Activated CD8-positive, alpha-beta T cell treated with anti-CD3 and anti-CD28 coated beads for 36 hours (primary cell): ENCODE measurements around the gene DNAJC27. TPM values are rescaled to one million over a fixed set of nuclear protein-coding genes. Genes with fewer than 3 reads are reported as not detected.

Experiments used
- ATAC-seq: fragments of 200-7000 bp; cut with Tn5 transposase; one replicate; pipeline ENCODE4 v1.10.0; 2021; ENCODE audit warnings: mild to moderate bottlenecking, moderate library complexity
- CTCF ChIA-PET: fragments of 350-600 bp; sonication (Branson Sonifier 250); formaldehyde crosslinking; loops from one replicate; lab custom pipeline; 2021; ENCODE audit warnings: antibody characterized with exemption; lab: Charles Lee
- POLR2A ChIA-PET: fragments of 350-600 bp; sonication (Branson Sonifier 250); formaldehyde crosslinking; loops from one replicate; lab custom pipeline; 2021; ENCODE audit warnings: antibody characterized with exemption; lab: Charles Lee
- DNase-seq: peaks from one replicate; pipeline ENCODE4 v3.0.0-alpha.2; 2020
- H3K27ac Mint-ChIP-seq: one replicate; pipeline ENCODE4 v1.8.0; 2021; ENCODE audit warnings: mild to moderate bottlenecking, mixed read lengths
- H3K27me3 Mint-ChIP-seq: one replicate; pipeline ENCODE4 v1.8.0; 2021; ENCODE audit warnings: mixed read lengths
- H3K36me3 Mint-ChIP-seq: one replicate; pipeline ENCODE4 v1.8.0; 2021; ENCODE audit warnings: low read depth, mixed read lengths
- H3K4me1 Mint-ChIP-seq: one replicate; pipeline ENCODE4 v1.8.0; 2021; ENCODE audit warnings: low read depth, mixed read lengths
- H3K4me3 Mint-ChIP-seq: one replicate; pipeline ENCODE4 v1.8.0; 2021; ENCODE audit warnings: mild to moderate bottlenecking, moderate library complexity, mixed read lengths
- H3K9me3 Mint-ChIP-seq: one replicate; pipeline ENCODE4 v1.8.0; 2021; ENCODE audit warnings: mixed read lengths
- CTCF ChIP-seq: fragments of 200-600 bp; IDR thresholded peaks from one replicate; pipeline ENCODE4 v1.8.0; 2022; ENCODE audit warnings: antibody characterized with exemption, mild to moderate bottlenecking
- intact Hi-C: fragments of 100-400 bp; cut with micrococcal nuclease; formaldehyde crosslinking; loops from one replicate; pipeline ENCODE4 v1.10.0; 2022
- total RNA-seq, 2 experiments: library from RNA; stranded (reverse); gene quantifications; one replicate each; pipeline ENCODE4 v1.2.3, GENCODE V29; 2021

Gene DNAJC27
- total RNA-seq, 2 experiments from 2014 or later: 5.2 to 6.6 TPM

- Mint-ChIP-seq H3K27me3 (peaks cover 15% of the 10 kb centered on the region), H3K9me3 (no peaks in the 10 kb centered on the region), H3K4me3 (no peak overlapping the region), H3K4me1 (no peaks in the 10 kb centered on the region), H3K36me3 (no peaks in the 10 kb centered on the region), H3K27ac (no peak overlapping the region)
- intact Hi-C loops: no loop called here
- no peak for DNase-seq
- no peak for TF ChIP-seq CTCF
- ChIA-PET POLR2A (no interaction called here), CTCF (interaction anchor here (1.2 to 3.8 kb wide), 3 partner anchors 18 to 202 kb away, joined by 3 to 22 read pairs (median 7); no protein-coding TSS in a partner anchor)
- ATAC-seq: no peak
These were observed 22.5 kb upstream of the DNAJC27 start for GRCh38 chr2:24994146-24994724.

GRCh38 chr2:24993406-24994145 lies 21.8 kb upstream of the DNAJC27 start:
- Mint-ChIP-seq H3K9me3 (no peaks in the 10 kb centered on the region), H3K36me3 (no peaks in the 10 kb centered on the region), H3K4me1 (no peaks in the 10 kb centered on the region), H3K27ac (no peak overlapping the region), H3K4me3 (no peak overlapping the region), H3K27me3 (peaks cover 15% of the 10 kb centered on the region)
- ChIA-PET CTCF (interaction anchor here (1.7 to 3.8 kb wide), 3 partner anchors 18 to 203 kb away, joined by 4 to 22 read pairs (median 7); no protein-coding TSS in a partner anchor), POLR2A (no interaction called here)
- ATAC-seq (no peak), DNase-seq (no peak)
- no peak for TF ChIP-seq CTCF
- intact Hi-C loops: no loop called here

GRCh38 chr2:24986372-24986771 lies 14.6 kb upstream of the DNAJC27 start:
- no peaks in the 10 kb centered on the region for H3K4me1 Mint-ChIP-seq
- intact Hi-C loops: no loop called here
- H3K27me3 Mint-ChIP-seq: peaks cover 7% of the 10 kb centered on the region
- no peaks in the 10 kb centered on the region for H3K9me3 Mint-ChIP-seq
- no peak for ATAC-seq
- no peak overlapping the region for H3K27ac Mint-ChIP-seq
- no peaks in the 10 kb centered on the region for H3K36me3 Mint-ChIP-seq
- H3K4me3 Mint-ChIP-seq: no peak overlapping the region
- TF ChIP-seq CTCF: no peak
- DNase-seq: no peak
- CTCF ChIA-PET: interaction anchor here (1.1 to 2.9 kb wide), 3 partner anchors 10 to 143 kb away, joined by 3 to 16 read pairs (median 6); no protein-coding TSS in a partner anchor
- POLR2A ChIA-PET: no interaction called here

- peaks cover 6% of the 10 kb centered on the region for H3K27me3 Mint-ChIP-seq
- H3K9me3 Mint-ChIP-seq: no peaks in the 10 kb centered on the region
- no peaks in the 10 kb centered on the region for H3K36me3 Mint-ChIP-seq
- ChIA-PET POLR2A (no interaction called here), CTCF (interaction anchor here (1.1 to 2.9 kb wide), 4 partner anchors 10 to 193 kb away, joined by 3 to 16 read pairs (median 4); no protein-coding TSS in a partner anchor)
- intact Hi-C loops: no loop called here
- DNase-seq (no peak), ATAC-seq (no peak)
- H3K4me1 Mint-ChIP-seq: no peaks in the 10 kb centered on the region
- no peak overlapping the region for H3K27ac Mint-ChIP-seq
- H3K4me3 Mint-ChIP-seq: no peak overlapping the region
- no peak for TF ChIP-seq CTCF
These were observed 13.8 kb upstream of the DNAJC27 start for GRCh38 chr2:24985511-24985910.

GRCh38 chr2:24984912-24985311 lies 13.2 kb upstream of the DNAJC27 start:
- DNase-seq (no peak), ATAC-seq (no peak)
- ChIA-PET CTCF (interaction anchor here (1.0 to 2.9 kb wide), 4 partner anchors 9 to 193 kb away, joined by 3 to 16 read pairs (median 6); no protein-coding TSS in a partner anchor), POLR2A (interaction anchor here (0.9 kb wide), 1 partner anchor 12 kb away, joined by 3 read pairs; no protein-coding TSS in a partner anchor)
- no peaks in the 10 kb centered on the region for H3K9me3 Mint-ChIP-seq
- no peaks in the 10 kb centered on the region for H3K4me1 Mint-ChIP-seq
- no peak for TF ChIP-seq CTCF
- H3K27me3 Mint-ChIP-seq: peaks cover 5% of the 10 kb centered on the region
- H3K27ac Mint-ChIP-seq: no peak overlapping the region
- intact Hi-C loops: no loop called here
- H3K4me3 Mint-ChIP-seq: no peak overlapping the region
- no peaks in the 10 kb centered on the region for H3K36me3 Mint-ChIP-seq
